H1 (cell line): ENCODE data around the gene RASSF5.

Experiments
- BCL11A ChIP-seq, 2 experiments: IDR thresholded peaks; one replicate each; pipeline ENCODE4 v1.6.1; 2011; ENCODE audit warnings: low read depth in 2 of 2, low read length in 2 of 2, mild to moderate bottlenecking in 2 of 2
- CTCF ChIP-seq, 3 experiments: IDR thresholded peaks; 1 replicate in 2 of 3; 2 replicates in 1 of 3; pipeline versions ENCODE4 v1.5.1 to v1.6.1; 2011; ENCODE audit warnings: low read length in 3 of 3, mild to moderate bottlenecking in 3 of 3, inconsistent platforms in 2 of 3, low read depth in 1 of 3, moderate library complexity in 1 of 3; ENCODE audit not compliant: insufficient read depth in 1 of 3; ENCODE audit errors: control extremely low read depth in 1 of 3
- EP300 ChIP-seq, 2 experiments: IDR thresholded peaks; 1 replicate in 1 of 2; 2 replicates in 1 of 2; pipeline ENCODE4 v1.6.1; 2011 to 2012; ENCODE audit warnings: low read depth in 2 of 2, low read length in 2 of 2, mild to moderate bottlenecking in 2 of 2, borderline replicate concordance in 1 of 2, inconsistent platforms in 1 of 2, moderate library complexity in 1 of 2
- EZH2 ChIP-seq: fragments of 200-600 bp; sonication (generic); IDR thresholded peaks from 2 replicates; pipeline ENCODE4 v1.7.1; 2012; ENCODE audit warnings: low read depth, mild to moderate bottlenecking, moderate library complexity, low read length, inconsistent platforms; ENCODE audit not compliant: severe bottlenecking
- MAX ChIP-seq: IDR thresholded peaks from 2 replicates; pipeline ENCODE4 v1.6.1; 2012; ENCODE audit warnings: inconsistent platforms
- PHF8 ChIP-seq: fragments of 200-600 bp; sonication (generic); conservative IDR thresholded peaks from 2 replicates; pipeline ENCODE4 v1.7.1; 2012; ENCODE audit warnings: low read depth, mild to moderate bottlenecking, inconsistent platforms, low read length, moderate library complexity
- POLR2A ChIP-seq, 2 experiments: IDR thresholded peaks; 1 replicate in 1 of 2; 2 replicates in 1 of 2; pipeline ENCODE4 v1.6.1; 2011; ENCODE audit warnings: low read depth in 2 of 2, low read length in 2 of 2, mild to moderate bottlenecking in 2 of 2; ENCODE audit errors: control extremely low read depth in 1 of 2
- POLR2AphosphoS5 ChIP-seq: IDR thresholded peaks from 2 replicates; pipeline ENCODE4 v1.6.1; 2011; ENCODE audit warnings: low read depth, low read length
- RBBP5 ChIP-seq: IDR thresholded peaks from 2 replicates; pipeline ENCODE4 v1.7.1; 2012; ENCODE audit warnings: low read depth, mild to moderate bottlenecking, inconsistent platforms, low read length, moderate library complexity, borderline replicate concordance

GRCh38 chr1:206547104-206547503, 39.8 kb downstream of the RASSF5 start:
- TF ChIP-seq CTCF (IDR thresholded peaks at IDR 0.05; ENCODE audit: control extremely low read depth in 1 of 3, insufficient read depth in 1 of 3, low read depth in 1 of 3, low read length in 3 of 3) (no peak), EP300 (IDR thresholded peaks at IDR 0.05; ENCODE audit: borderline replicate concordance in 1 of 2, low read depth in 2 of 2, low read length in 2 of 2) (no peak), POLR2A (IDR thresholded peaks at IDR 0.05; ENCODE audit: control extremely low read depth in 1 of 2, low read depth in 2 of 2, low read length in 2 of 2) (no peak), BCL11A (IDR thresholded peaks at IDR 0.05; ENCODE audit: low read depth in 2 of 2, low read length in 2 of 2) (no peak), RBBP5 (no peak), POLR2AphosphoS5 (no peak), PHF8 (no peak), EZH2 (no peak), MAX (no peak)
